Measurements from ENCODE around the gene CASP6.
"Not testable (repeated sequence)": the region's sequence is repeated elsewhere in the genome, so short reads cannot be mapped to it uniquely, and the experiment has no call there.

CASP6 gene

DNA sequence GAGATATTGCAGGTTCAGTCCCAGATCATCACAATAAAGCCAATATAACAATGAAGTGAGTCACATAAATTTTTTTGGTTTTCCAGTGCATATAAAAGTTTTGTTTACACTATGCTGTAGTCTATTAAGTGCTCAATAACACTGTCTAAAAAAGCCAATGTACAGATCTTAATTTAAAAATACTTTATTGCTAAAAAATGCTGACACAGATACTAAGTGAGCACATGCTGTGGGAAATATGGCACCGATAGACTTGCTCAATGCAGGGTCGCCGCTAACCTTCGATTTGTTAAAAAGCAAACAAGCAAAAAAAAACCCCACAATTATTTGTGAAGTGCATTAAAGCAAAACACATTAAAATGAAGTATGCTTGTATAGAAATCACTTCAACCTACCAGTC lies 16.4 kb upstream of the CASP6 start:
- no peak for DNase-seq (ENCODE audit: low read depth)

DNA sequence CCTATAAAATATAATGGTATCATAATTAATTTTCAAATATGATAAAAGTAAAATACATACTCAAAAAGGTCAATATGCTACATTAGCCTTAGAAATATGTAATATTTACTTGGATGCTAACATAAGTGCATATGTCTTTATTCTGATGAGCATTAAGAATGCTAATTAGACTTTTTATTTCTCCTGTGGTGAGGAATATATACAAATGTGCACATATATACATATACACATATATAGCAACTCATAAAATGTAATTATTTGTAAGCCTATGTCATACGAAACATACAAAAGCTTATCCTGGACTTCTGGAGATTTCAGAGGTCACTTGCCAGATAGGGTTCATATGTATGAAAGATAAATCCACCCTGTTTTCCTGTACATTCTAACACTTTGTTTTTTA lies 15.5 kb upstream of the CASP6 start:
- DNase-seq (ENCODE audit: low read depth), result no peak

DNA sequence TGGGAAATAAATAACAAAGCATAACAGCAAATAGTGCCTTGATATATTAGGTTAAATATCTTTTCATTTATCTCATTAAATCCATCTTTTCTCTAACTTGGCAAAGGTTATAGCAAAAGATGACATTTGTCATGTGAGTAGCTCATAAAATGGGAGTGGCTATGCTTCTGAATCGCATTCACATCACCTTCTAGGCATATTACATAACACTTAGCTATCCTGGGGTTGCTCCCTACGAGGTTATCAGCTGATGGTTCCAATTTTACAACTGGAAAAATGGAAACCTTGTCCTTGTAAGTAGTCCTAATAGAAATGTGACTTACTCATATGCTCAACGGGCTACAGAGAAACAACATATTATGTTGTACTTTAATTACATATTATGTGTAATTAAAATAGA lies 10.3 kb upstream of the CASP6 start:
- DNase-seq (ENCODE audit: low read depth), result no peak

DNA sequence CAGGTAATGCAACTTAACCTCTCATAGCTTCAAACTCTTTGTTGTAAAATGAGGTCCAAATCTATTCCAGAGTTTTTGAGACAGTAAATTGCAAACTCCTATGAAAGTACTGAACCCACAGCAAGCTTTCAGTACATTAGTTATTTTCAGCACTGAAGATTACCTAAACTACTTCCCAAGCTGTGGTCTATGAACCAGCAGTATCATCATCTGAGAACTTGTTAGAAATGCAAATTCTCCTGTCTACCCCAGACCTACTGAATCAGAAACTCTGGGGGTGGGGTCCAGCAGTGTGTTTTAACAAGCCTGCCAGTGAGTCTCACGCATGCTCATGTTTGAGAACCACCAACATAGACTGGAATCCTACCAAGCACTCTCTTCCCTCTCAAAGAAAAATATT lies 5.7 kb upstream of the CASP6 start:
- DNase-seq (ENCODE audit: low read depth), result no peak

DNA sequence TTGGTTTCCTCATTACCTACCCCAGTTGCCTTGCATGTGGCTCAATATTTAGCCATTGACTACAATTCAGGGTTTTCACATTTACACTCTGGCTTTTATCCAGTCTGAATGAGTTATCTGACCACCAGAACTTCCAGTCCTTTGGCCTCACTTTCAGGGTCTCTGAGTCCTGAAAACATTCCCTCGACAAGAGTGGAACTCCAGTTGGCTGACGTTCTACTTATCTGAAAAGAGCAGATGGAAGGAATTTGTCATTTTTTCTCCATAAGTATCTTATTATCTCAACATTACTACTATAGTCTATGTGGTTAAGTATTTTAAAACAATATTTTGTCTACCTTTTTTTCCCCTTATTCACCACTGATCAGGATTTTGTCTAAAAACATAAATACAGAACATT lies 5.2 kb upstream of the CASP6 start:
- DNase-seq (ENCODE audit: low read depth), result no peak

DNA sequence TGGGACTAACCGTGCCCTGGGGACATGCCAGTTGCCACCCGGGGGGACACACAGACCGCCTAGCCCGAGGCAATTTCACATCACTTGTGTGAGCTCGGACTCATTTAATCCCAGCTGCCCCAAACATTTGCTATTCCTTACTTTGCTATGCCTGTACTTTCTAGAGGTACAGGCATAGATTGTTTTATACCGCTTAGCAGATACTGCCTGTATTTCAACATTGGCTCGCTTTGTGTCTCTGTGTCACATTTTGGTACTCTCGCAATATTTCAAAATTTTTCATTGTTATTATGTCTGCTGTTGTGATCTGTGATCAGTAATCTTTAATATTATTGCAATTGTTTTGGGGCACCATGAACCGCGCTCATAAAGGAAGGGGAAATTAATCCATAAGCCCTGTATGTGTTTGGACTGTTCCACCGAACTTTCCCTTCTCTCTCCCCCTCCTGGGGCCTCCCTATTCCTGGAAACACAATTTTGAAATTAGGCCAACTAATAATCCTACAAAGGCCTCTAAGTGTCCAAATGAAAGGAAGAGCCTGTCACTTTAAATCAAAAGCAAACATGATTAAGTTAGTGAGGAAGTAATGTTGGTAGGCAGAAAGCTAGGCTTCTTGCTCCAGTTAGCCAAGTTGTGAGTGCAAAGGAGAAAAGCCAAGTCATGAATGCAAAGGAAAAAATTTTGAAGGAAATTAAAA lies 568 bp upstream of the CASP6 start:
- no peak for DNase-seq (ENCODE audit: low read depth)

DNA sequence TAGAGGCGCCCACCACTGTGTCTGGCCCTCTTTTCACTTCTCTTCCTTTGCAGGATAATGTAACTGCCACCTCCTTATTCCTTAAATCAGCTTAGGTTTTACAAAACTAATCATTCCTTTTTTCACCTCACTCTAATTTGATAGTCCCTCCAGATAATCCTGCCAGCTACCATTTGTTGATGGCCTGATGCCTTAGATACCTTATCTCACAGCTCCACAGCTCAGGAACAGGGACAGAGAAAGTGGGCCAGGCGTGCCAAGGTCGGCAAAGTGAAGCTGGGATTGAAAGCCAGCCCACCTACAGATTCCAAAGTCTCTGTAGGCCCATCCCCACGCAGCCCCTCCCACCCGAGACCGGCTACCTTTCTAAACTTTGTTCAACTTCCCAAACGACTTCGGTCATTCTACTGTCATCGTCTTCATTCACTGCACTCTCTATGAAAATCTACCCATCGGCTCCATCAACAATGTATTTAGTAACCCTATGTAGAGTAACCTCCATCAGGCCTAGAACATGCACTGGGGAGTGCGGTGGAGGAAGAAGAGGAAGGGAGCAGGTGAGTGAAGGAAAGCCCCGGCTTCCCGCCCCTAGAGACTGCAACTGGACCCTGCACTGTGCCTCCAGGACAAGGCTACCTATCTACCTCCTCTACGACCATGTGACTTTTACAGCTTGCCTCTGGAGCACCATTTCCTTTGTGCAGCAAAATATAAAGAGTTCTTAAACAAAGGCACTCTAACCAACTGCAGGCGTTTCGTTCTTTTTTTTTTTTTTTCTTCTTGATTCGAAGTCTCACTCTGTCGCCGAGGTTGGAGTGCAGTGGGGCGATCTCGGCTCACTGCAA lies 1.5 kb downstream of the CASP6 start:
- no peak for DNase-seq (ENCODE audit: low read depth)

DNA sequence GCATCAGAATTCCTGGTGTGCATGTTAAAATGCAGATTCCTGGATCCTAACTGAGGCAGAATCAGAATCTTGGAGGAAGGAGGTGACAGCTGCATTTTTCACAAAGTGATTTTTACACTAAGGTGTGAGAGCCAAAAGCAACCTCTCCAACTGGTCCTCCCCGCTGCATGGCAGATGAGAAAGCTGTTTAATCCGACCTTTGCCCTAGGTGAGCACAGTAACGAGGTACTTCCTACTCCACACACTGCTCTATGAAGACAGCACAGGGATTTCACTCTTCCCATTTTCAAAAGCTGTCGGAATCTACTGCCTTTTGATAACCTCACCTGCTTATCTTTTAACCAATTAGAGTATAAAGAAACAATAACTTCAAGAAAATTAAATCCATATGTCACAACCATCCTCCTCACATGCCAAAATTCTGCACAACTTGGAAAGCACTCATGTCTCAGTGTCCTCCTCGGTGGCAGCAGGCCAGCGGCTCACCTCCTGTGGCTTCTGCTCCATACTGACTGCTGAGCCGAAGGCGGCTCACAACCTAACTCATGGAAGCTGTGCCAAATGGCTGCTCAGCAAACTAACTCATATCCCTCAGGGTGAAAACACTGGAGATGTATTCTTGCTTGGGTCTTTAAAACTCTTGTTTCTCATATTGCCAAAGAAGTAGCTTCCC lies 3.6 kb downstream of the CASP6 start:
- DNase-seq (ENCODE audit: low read depth), result no peak

DNA sequence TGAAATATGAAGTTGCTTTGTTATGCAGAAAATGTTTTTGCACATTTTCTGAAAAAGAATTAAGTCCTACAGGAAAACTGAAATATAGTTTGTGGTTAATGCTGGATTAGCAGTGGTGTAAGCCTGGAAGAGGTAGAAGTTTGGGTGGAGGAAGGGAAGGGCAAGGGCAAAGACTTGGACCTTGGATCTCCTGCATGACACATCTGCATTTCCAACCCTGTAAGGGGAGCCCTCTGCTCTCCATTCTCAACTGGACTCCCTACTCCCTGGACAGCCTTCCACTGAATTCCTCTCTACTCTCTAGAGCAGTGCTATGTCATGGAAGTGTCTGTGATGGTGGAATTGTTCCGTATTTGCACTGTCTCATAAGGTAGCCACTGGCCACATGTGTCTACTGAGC lies 4.6 kb downstream of the CASP6 start:
- DNase-seq (ENCODE audit: low read depth), result no peak

DNA sequence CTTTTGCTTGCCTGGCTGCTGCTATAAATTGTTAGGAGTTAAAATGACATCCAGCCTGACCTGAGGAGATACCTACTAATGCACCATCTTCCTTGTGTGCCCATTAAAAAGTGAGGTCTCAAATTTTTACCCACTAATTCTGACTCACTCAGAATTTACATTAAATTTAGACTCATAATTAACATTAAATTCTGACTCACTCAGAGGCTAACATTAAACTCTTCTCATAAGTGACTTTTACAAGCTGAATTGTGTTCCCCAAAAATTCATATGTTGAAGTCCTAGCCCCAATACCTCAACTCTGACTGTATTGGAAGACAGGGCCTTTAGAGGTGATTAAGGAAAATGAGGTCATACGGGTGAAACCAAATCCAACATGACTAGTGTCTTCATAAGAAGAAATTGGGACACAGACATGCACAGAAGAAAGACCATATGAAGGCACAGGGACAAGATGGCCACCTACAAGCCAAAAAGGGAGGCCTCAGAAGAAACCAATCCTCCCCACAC lies 11.8 kb downstream of the CASP6 start:
- no peak for DNase-seq (ENCODE audit: low read depth)

DNA sequence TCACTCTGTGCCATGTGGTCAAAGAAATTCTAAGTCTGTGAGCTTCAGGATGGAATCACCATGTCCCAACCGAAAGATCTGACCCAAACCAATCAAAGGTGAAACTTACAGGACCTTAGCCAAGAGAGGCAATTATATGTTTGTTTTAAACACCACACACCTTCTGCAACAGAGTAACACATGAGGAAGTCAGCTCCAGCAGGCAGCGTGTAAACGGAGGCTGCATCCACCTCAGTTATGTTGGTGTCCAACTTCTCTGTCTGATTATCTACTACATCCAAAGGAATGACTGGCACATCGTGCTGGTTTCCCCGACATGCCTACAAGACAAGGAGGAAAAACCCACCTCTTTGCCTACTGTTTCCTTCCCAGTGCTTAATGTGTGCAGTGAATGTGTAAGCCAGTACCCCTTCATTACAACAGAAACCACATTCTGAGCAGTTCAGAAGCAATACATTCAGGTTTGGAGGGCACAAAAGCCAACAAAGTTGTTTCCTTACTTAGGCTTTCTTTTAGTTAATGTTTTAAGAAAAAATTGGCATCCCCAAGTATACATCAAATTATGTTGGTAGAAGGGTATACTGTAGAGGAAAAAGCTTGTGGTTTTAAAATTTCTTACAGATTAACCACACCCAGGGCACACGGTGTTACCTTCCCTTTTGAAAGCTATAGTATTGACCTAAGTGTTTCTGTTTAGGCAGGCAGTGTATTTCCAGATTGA lies 12.4 kb downstream of the CASP6 start:
- DNase-seq (ENCODE audit: low read depth), result no peak

DNA sequence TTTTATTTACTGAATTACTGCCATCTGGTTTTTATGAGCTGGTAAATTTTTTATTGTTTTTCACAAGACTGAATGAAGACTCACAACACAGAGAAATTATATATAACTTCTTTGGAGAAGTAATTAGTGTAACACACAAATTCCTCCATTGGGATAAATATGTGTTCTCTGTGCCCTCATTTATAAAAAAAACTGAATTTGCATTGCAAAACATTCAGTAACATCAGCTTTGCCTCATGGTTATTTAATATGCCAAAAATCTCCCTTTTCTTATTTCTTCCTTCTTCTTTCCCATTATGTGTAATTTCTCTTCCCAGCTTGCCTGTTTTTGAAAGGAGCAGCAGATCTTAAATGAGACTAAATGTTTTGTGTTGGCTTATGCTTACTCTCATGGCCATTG lies 18.5 kb downstream of the CASP6 start:
- DNase-seq (ENCODE audit: low read depth), result no peak

DNA sequence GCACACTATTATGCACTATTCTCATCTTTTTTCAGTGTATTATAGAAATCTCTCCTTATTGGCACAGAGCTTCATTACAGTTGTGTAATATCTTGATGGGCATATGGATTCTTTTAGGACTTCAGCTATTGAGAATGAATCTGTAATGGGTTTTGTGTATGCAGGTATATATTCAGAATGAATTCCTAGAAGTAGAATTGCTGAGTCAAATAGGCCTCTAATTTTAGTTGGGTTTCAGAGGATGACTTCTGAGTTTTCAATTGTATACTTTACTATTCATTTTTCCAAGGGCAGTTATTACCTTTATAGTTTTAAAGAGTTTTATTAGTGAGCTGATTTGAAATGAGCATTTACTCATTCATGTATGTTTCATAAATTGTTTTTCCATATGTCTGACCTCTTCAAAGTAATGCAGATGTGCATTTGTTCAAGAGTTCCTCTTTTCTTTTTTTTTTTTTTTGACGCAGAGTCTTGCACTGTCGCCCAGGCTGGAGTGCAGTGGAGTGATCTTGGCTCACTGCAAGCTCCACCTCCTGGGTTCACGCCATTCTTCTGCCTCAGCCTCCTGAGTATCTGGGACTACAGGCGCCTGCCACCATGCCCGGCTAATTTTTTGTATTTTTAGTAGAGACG lies 19.5 kb downstream of the CASP6 start:
- no peak for DNase-seq (ENCODE audit: low read depth)

DNA sequence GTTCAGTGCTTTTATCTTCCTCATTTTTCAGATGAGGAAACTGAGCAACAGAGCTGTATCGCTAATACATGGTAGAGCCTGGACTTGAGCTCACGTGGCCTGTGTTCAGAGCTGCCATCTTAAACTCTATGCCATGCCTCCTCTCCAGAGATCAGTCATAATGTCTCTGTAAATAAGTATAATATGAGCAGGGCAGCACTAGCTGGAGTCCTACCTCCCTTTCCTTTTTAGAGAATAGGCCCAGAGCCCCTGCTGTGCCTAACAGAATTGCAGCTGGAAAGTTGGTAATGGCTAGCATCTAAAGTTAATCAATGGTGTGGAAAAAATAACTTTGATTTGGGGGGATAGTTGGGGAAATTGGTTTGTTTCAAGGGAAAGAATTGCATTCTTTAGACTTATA lies 20.4 kb downstream of the CASP6 start:
- DNase-seq (ENCODE audit: low read depth), result no peak

DNA sequence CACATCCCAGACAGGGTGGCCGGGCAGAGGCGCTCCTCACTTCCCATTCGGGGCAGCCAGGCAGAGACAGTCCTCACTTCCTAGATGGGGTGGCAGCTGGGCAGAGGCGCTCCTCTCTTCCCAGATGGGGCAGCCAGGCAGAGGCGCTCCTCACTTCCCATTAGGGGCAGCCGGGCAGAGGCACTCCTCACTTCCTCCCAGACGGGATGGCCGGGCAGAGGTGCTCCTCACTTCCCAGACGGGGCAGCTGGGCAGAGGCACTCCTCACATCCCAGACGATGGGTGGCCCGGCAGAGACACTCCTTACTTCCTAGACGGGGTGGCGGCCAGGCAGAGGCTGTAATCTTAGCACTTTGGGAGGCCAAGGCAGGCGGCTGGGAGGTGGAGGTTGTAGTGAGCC lies 24.3 kb downstream of the CASP6 start:
- DNase-seq (ENCODE audit: low read depth), result not testable (repeated sequence)

DNA sequence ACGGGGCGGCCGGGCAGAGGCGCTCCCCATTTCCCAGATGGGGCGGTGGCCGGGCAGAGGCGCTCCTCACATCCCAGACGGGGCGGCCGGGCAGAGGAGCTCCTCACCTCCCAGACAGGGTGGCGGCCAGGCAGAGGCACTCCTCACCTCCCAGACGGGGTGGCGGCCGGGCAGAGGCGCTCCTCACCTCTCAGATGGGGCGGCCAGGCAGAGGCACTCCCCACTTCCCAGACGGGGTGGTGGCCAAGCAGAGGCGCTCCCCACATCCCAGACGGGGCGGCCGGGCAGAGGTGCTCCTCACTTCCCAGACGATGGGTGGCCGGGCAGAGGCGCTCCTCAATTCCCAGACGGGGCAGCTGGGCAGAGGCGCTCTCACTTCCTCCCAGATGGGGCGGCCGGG lies 24.8 kb downstream of the CASP6 start:
- not testable (repeated sequence) for DNase-seq (ENCODE audit: low read depth)

DNA sequence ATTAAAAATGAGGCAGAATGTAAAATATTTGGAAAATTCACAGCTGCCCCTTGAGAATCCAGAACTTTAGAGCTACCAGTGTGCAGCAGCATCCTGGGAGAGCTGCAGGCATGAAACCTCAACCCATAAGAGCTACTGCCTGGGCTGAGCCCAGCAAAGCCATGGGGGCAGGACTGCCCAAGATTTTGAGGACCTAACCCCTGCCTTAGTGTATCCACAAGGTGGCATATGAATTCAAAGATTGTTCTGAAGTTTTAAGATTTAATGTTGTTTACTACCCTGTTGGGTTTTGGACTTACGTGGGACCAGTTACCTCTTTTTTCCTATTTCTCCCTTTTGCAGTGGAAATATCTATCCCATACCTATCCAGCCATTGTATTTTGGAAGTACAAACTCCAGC lies 26.4 kb downstream of the CASP6 start:
- no peak for DNase-seq (ENCODE audit: low read depth)

DNA sequence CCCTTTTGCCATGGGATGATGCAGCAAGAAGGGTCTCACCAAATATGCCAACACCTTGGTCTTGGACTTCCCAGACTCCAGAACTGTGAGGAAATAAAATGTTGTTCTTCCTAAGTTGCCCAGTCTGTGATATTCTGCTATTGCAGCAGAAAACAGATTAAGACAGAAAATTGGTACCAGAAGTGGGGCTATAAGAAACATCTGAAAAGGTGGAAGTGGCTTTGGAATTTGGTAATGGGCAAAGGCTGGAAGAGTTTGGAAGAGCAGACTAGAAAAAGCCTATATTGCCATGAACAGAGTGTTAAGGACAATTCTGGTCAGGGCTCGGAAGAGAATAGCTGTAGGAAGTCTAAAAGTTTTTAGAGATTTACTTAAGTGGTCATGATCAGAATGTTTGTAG lies 27.4 kb downstream of the CASP6 start:
- DNase-seq (ENCODE audit: low read depth), result no peak

DNA sequence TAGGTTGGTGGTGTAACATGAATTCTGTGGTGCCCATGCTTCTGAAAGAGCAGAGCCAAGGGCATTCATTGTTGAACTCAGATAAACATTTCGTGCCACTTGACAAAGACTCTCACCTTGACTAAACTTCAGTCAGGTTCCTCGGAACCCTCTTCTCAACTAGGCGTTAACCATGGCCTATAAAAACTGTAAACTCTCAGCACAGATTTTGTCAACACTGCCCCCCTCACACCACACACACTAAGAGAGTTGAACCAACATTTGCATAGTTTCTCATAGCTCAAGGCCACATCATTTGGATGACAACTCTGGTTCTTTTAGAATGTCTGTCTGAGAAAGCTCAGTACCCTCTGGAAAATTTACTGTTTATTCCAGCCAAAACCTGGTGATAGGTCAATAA lies 28.1 kb downstream of the CASP6 start:
- DNase-seq (ENCODE audit: low read depth), result no peak

DNA sequence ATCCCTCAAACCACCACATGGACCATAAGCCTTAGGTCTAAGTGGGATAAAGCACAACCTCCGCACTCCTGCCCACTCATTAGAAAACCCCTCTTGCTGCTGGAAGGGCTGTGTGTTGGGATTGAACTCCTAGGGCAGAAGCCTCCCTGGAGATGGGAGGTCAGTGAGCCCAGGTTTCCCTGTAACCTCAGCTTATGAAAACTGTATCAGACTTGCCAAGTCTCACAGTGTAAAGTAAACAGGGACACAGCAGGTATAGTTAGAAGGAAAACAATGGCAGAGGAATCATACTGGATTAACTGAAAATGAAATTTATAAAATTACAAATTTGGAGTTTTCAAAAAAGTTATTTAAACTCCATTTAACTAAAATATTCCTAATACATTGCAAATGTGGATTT lies 29.9 kb downstream of the CASP6 start:
- no peak for DNase-seq (ENCODE audit: low read depth)

DNA sequence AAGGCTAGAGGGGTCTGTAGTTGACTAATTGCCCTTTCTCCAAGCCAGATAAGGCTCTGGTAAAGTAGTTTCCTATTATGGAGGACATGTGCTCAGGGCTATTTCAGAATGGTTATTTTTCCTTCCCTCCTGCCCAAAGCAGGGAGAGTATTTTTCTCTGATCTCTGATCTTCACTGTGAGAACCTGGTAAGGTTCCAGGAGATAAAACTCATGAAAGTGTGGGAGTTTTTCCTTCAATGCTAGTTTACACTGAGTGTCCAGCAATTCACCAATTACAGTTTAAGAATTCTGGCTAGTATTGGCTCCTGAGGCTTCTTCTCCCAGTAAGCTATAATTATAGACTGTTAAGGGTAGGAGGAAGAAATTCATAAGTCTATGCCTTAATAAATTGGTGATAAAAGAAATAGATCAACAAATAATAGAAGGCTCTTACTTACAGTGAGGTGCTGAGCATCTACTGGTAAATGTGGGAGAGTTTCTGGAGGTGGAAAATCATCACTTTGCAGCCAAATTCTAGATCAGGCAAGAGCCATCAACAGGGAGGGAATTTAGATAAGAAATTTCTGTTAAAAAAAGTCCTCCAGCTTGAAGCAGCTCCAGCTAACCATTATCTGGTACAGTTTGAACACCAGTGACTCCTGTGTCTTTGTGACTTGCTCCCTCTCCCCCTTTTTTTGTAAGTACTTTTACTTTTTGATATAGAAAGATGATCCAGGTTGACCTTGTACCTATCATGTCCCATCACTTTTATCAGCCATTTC lies 30.9 kb downstream of the CASP6 start:
- no peak for DNase-seq (ENCODE audit: low read depth)

All from activated T-cell treated with anti-CD3 and anti-CD28 coated beads for 48 hours (primary cell).